GM23338 (cell line): ENCODE results near the gene SART1. TPM values are rescaled to one million over a fixed set of nuclear protein-coding genes. Genes with fewer than 3 reads are reported as not detected.

Source experiments
- polyA plus RNA-seq: library from polyadenylated mRNA; unstranded; fragments of >200 nt; fragmentation: Nextera tagmentation; extraction: Ambion mirVana; gene quantifications from 2 replicates; pipeline ENCODE4 v1.2.1, GENCODE V29; 2016
- total RNA-seq: library from RNA; depleted of rRNA; stranded (reverse); fragments of >200 nt; shearing (Covaris generic); gene quantifications from 2 replicates; pipeline ENCODE4 v1.2.3, GENCODE V29; 2014; rRNA removed

The SART1 gene
- total and polyA plus RNA-seq, 2 experiments from 2014 or later = 43.9 to 91.0 TPM

Other genes with a start within 250 kb of the SART1 start
- gene KAT5, start 249.5 kb upstream of the SART1 start, total RNA-seq = 33.3 and 40.4 TPM in 2 replicates
- 34.6 and 34.8 TPM in 2 replicates for gene KAT5, start 249.5 kb upstream of the SART1 start, polyA plus RNA-seq
- gene RNASEH2C, start 240.9 kb upstream of the SART1 start, total RNA-seq = 37.8 and 70.8 TPM in 2 replicates
- 73.2 and 74.8 TPM in 2 replicates for gene RNASEH2C, start 240.9 kb upstream of the SART1 start, polyA plus RNA-seq
- gene AP5B1, start 180.8 kb upstream of the SART1 start, total RNA-seq = 12.5 and 16.1 TPM in 2 replicates
- gene AP5B1, start 180.8 kb upstream of the SART1 start, polyA plus RNA-seq = 3.1 TPM in 2 replicates
- 3.3 and 5.1 TPM in 2 replicates for gene OVOL1, start 174.7 kb upstream of the SART1 start, total RNA-seq
- gene OVOL1, start 174.7 kb upstream of the SART1 start, polyA plus RNA-seq = 1.4 and 1.5 TPM in 2 replicates
- gene SNX32, start 127.8 kb upstream of the SART1 start, total RNA-seq = 0.49 TPM in 1 of 2 replicates, not detected in the other
- gene SNX32, start 127.8 kb upstream of the SART1 start, polyA plus RNA-seq = 1.2 and 2.4 TPM in 2 replicates
- 981 and 1,393 TPM in 2 replicates for gene CFL1, start 103.6 kb upstream of the SART1 start, total RNA-seq
- 1,996 and 2,124 TPM in 2 replicates for gene CFL1, start 103.6 kb upstream of the SART1 start, polyA plus RNA-seq
- 35.5 and 48.6 TPM in 2 replicates for gene MUS81, start 101.3 kb upstream of the SART1 start, total RNA-seq
- gene MUS81, start 101.3 kb upstream of the SART1 start, polyA plus RNA-seq = 38.5 and 39.1 TPM in 2 replicates
- 4.5 and 9.4 TPM in 2 replicates for gene EFEMP2, start 88.9 kb upstream of the SART1 start, total RNA-seq
- 7.4 and 8.0 TPM in 2 replicates for gene EFEMP2, start 88.9 kb upstream of the SART1 start, polyA plus RNA-seq
- not detected in 2 replicates for gene CTSW, start 81.9 kb upstream of the SART1 start, total RNA-seq
- gene CTSW, start 81.9 kb upstream of the SART1 start, polyA plus RNA-seq = 0.17 TPM in 1 of 2 replicates, not detected in the other
- 94.3 and 102 TPM in 2 replicates for gene FIBP, start 73.3 kb upstream of the SART1 start, total RNA-seq
- gene FIBP, start 73.3 kb upstream of the SART1 start, polyA plus RNA-seq = 79.0 and 84.4 TPM in 2 replicates
- gene CCDC85B, start 71.1 kb upstream of the SART1 start, total RNA-seq = 57.3 and 66.3 TPM in 2 replicates
- gene CCDC85B, start 71.1 kb upstream of the SART1 start, polyA plus RNA-seq = 54.5 and 60.4 TPM in 2 replicates
- gene FOSL1, start 61.3 kb upstream of the SART1 start, total RNA-seq = 10.1 and 14.6 TPM in 2 replicates
- gene FOSL1, start 61.3 kb upstream of the SART1 start, polyA plus RNA-seq = 17.1 and 20.1 TPM in 2 replicates
- 21.6 and 23.2 TPM in 2 replicates for gene C11orf68, start 42.7 kb upstream of the SART1 start, total RNA-seq
- 16.8 and 18.6 TPM in 2 replicates for gene C11orf68, start 42.7 kb upstream of the SART1 start, polyA plus RNA-seq
- gene DRAP1, start 42.3 kb upstream of the SART1 start, total RNA-seq = 83.0 and 121 TPM in 2 replicates
- 294 and 358 TPM in 2 replicates for gene DRAP1, start 42.3 kb upstream of the SART1 start, polyA plus RNA-seq
- 1.1 and 2.0 TPM in 2 replicates for gene TSGA10IP, start 16.3 kb upstream of the SART1 start, total RNA-seq
- 1.6 and 2.5 TPM in 2 replicates for gene TSGA10IP, start 16.3 kb upstream of the SART1 start, polyA plus RNA-seq
- 30.8 and 32.1 TPM in 2 replicates for gene EIF1AD, start 40.4 kb downstream of the SART1 start, total RNA-seq
- gene EIF1AD, start 40.4 kb downstream of the SART1 start, polyA plus RNA-seq = 16.1 and 18.6 TPM in 2 replicates
- gene BANF1, start 40.8 kb downstream of the SART1 start, total RNA-seq = 44.7 and 58.2 TPM in 2 replicates
- 765 and 903 TPM in 2 replicates for gene BANF1, start 40.8 kb downstream of the SART1 start, polyA plus RNA-seq
- gene CST6, start 50.3 kb downstream of the SART1 start, total RNA-seq = 4.2 and 5.9 TPM in 2 replicates
- 8.3 and 9.9 TPM in 2 replicates for gene CST6, start 50.3 kb downstream of the SART1 start, polyA plus RNA-seq
- gene CATSPER1, start 64.7 kb downstream of the SART1 start, total RNA-seq = not detected in 2 replicates
- not detected in 2 replicates for gene CATSPER1, start 64.7 kb downstream of the SART1 start, polyA plus RNA-seq
- 48.0 and 63.4 TPM in 2 replicates for gene GAL3ST3, start 87.4 kb downstream of the SART1 start, total RNA-seq
- gene GAL3ST3, start 87.4 kb downstream of the SART1 start, polyA plus RNA-seq = 12.7 and 15.6 TPM in 2 replicates
- gene SF3B2, start 90.6 kb downstream of the SART1 start, total RNA-seq = 173 and 180 TPM in 2 replicates
- 173 and 191 TPM in 2 replicates for gene SF3B2, start 90.6 kb downstream of the SART1 start, polyA plus RNA-seq
- 23.7 and 37.5 TPM in 2 replicates for gene PACS1, start 108.5 kb downstream of the SART1 start, total RNA-seq
- gene PACS1, start 108.5 kb downstream of the SART1 start, polyA plus RNA-seq = 8.0 and 8.8 TPM in 2 replicates